ENCODE results near the gene BMP7.

BMP7 gene

DNA sequence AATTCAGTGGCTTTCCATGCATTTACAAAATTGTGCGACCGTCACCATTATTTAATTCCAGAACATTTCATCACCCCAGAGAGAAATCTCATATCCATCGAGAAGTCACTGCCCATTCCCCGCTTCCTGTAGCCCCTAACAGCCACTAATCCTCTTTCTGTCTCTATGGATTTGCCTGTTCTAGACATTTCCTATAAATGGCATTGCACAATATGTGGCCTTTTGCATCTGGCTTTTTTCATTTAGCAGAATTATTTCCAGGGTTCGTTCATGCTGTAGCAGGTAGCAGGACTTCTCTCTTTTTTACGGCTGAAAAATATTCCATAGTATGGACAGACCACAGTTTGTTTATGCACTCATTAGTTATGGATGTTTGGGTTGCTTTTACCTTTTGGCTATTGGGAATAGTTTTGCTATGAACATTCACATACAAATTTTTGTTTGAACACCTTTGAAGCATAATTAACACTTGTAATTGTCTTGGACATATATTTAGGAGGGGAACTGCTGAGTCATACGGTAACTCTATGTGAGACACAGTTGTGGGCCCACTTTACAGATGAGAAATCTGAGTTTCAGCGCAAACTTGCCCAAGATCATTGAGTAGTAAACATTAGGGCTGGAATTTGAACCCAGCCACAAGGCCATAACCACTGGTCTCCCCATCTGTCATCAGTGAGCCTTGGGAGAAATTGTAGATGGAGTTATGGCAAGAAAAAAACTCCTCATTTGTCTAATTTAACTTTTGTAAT is 126.9 kb downstream of the BMP7 start:
- Mint-ChIP-seq H3K27ac (ENCODE audit: low read depth) (no peak overlapping the region), H3K4me3 (no peak overlapping the region), H3K9me3 (no peaks in the 10 kb centered on the region), H3K36me3 (ENCODE audit: insufficient read depth) (peaks cover 1% of the 10 kb centered on the region), H3K4me1 (no peaks in the 10 kb centered on the region), H3K27me3 (peaks cover 25% of the 10 kb centered on the region)
- ATAC-seq (replicated peaks; ENCODE audit: extremely low read depth, poor library complexity, severe bottlenecking), result no peak
- DNase-seq (ENCODE audit: low spot score in 2 of 2), result no peak

DNA sequence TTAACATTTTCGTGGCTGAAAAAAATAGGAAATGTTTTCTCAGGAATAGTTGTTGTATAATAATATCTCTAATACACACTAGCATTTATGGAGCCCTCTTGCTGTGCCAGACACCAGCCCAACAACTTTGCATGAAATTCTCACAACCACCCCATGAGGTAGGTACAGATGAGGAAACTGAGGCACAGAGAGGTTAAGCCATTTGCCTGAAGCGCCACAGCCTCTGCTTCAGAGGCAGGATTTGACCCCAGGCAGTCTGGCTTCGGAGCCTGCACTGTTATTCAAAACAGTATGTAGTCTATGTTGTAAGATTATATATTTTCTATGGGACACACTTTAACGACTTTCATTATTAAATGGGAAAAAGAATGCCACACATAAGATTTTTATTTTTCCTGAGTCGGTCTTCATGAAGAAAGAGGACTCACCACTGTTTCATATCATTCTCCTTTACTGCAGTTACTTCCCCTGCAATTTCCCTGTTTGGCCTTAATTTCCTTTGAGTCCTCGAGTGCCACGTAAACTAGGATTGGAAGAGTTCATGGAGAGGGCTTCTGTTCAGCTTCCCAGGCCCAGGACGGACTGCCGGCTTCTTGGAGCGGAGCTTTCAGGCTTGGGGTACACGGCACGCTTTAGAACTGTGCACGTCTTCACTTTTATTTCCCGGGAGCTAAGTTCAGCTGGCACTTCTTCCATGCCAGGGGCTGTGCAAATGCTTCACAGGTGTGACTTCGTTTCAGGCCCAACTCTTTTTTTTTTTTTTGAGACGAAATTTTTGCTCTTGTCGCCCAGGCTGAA is 128.0 kb downstream of the BMP7 start:
- Mint-ChIP-seq H3K9me3 (no peaks in the 10 kb centered on the region), H3K36me3 (ENCODE audit: insufficient read depth) (peaks cover 3% of the 10 kb centered on the region), H3K27ac (ENCODE audit: low read depth) (no peak overlapping the region), H3K27me3 (peaks cover 29% of the 10 kb centered on the region), H3K4me1 (no peaks in the 10 kb centered on the region), H3K4me3 (no peak overlapping the region)
- DNase-seq (ENCODE audit: low spot score in 2 of 2), result no peak
- no peak for ATAC-seq (replicated peaks; ENCODE audit: extremely low read depth, poor library complexity, severe bottlenecking)

DNA sequence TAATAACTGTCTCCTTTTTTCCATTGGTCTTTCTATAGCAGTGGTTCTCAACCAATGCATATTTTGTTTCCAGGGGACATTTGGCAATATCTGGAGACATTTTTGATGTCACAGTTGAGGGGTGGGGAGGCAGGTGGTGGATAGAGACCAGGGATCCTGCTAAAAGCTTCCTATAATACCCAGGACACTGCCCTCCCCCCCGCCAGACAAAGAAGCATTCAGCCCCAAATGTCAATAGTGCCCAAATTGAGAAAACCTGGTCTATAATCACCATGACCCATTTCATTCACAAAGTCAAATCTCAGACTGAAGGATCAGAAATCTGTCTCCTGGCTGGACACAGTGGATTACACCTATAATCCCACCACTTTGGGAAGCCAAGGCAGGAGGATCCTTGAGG is 128.8 kb downstream of the BMP7 start:
- Mint-ChIP-seq H3K27me3 (peaks cover 22% of the 10 kb centered on the region), H3K9me3 (no peaks in the 10 kb centered on the region), H3K36me3 (ENCODE audit: insufficient read depth) (peaks cover 3% of the 10 kb centered on the region), H3K27ac (ENCODE audit: low read depth) (no peak overlapping the region), H3K4me1 (no peaks in the 10 kb centered on the region), H3K4me3 (no peak overlapping the region)
- ATAC-seq (replicated peaks; ENCODE audit: extremely low read depth, poor library complexity, severe bottlenecking), result no peak
- DNase-seq (ENCODE audit: low spot score in 2 of 2), result no peak

DNA sequence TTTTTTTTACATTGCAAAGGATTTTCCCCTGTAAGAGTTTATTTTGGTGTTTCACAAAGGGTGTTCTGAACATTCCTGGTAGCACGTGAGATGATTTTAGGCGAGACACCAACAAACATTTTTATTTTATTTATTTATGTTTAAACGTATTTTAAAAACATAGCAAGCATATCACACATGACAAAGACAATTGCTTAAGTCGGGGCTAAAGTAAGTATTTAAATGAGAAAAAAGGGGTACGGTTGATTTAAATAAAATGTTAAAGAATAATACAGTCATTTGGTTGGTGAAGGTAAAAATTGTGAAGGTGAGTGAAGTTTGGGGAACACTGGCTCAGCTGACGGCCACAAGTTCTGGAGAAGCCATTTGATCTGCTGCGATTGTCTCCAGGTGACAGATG is 129.7 kb downstream of the BMP7 start:
- peaks cover 30% of the 10 kb centered on the region for H3K27me3 Mint-ChIP-seq

DNA sequence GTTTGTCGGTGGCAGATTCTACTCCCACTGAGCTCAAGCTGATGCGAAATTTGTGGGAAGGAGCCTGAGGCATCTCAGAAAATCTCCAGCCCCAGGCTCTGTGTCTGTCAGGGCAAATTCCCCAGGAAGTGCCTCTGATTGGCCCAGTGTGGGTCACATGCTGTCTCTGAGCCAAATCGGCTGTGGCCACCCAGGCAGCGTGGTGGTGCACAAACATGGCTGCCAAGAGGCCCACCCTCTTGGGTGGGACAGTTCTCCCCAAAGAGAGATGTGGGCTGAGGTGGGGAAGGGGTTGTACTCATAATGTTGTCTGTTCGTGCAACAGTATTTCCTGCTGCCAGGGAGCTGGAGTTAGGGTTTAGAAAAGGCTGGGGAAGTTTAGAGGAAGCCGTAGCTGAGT is 130.6 kb downstream of the BMP7 start:
- Mint-ChIP-seq H3K27ac (ENCODE audit: low read depth) (no peak overlapping the region), H3K4me3 (no peak overlapping the region), H3K36me3 (ENCODE audit: insufficient read depth) (peaks cover 2% of the 10 kb centered on the region), H3K4me1 (no peaks in the 10 kb centered on the region), H3K9me3 (no peaks in the 10 kb centered on the region), H3K27me3 (peaks cover 34% of the 10 kb centered on the region)
- ATAC-seq (replicated peaks; ENCODE audit: extremely low read depth, poor library complexity, severe bottlenecking) (no peak), DNase-seq (ENCODE audit: low spot score in 2 of 2) (no peak)

More for the DNA sequence above, 129.7 kb downstream of the BMP7 start:
- Mint-ChIP-seq H3K4me3 (no peak overlapping the region), H3K36me3 (ENCODE audit: insufficient read depth) (peaks cover 3% of the 10 kb centered on the region), H3K9me3 (no peaks in the 10 kb centered on the region), H3K4me1 (no peaks in the 10 kb centered on the region), H3K27ac (ENCODE audit: low read depth) (no peak overlapping the region)
- no peak for ATAC-seq (replicated peaks; ENCODE audit: extremely low read depth, poor library complexity, severe bottlenecking)
- DNase-seq (ENCODE audit: low spot score in 2 of 2), result no peak

DNA sequence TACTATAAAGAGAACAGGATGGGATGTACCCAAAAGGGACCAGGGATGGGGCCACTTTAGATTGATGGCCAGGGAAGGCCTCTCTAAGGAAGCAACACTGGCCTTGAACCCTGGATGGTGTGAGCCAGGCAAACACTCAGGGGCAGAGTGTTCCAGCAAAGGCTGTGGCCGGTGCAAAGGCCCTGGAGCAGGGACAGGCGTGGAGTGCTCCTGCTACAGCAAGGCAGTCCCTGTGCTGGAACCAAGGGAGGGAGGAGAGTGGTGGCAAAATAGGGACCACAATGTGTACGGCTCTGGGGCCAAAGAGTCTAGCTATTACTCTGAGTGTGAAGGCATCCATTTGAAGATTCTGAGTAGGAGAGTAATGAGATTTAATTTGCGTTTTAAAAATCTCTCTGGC is 131.6 kb downstream of the BMP7 start:
- Mint-ChIP-seq H3K9me3 (no peaks in the 10 kb centered on the region), H3K4me3 (no peak overlapping the region), H3K36me3 (ENCODE audit: insufficient read depth) (peaks cover 2% of the 10 kb centered on the region), H3K27ac (ENCODE audit: low read depth) (no peak overlapping the region), H3K4me1 (no peaks in the 10 kb centered on the region), H3K27me3 (peaks cover 34% of the 10 kb centered on the region)
- ATAC-seq (replicated peaks; ENCODE audit: extremely low read depth, poor library complexity, severe bottlenecking) (no peak), DNase-seq (ENCODE audit: low spot score in 2 of 2) (no peak)

GRCh38 chr20:57133926-57134650 is 132.4 kb downstream of the BMP7 start:
- ATAC-seq (replicated peaks; ENCODE audit: extremely low read depth, poor library complexity, severe bottlenecking) (no peak), DNase-seq (ENCODE audit: low spot score in 2 of 2) (no peak)
- Mint-ChIP-seq H3K4me1 (no peaks in the 10 kb centered on the region), H3K36me3 (ENCODE audit: insufficient read depth) (peaks cover 2% of the 10 kb centered on the region), H3K27me3 (peaks cover 34% of the 10 kb centered on the region), H3K9me3 (no peaks in the 10 kb centered on the region), H3K27ac (ENCODE audit: low read depth) (no peak overlapping the region), H3K4me3 (no peak overlapping the region)

DNA sequence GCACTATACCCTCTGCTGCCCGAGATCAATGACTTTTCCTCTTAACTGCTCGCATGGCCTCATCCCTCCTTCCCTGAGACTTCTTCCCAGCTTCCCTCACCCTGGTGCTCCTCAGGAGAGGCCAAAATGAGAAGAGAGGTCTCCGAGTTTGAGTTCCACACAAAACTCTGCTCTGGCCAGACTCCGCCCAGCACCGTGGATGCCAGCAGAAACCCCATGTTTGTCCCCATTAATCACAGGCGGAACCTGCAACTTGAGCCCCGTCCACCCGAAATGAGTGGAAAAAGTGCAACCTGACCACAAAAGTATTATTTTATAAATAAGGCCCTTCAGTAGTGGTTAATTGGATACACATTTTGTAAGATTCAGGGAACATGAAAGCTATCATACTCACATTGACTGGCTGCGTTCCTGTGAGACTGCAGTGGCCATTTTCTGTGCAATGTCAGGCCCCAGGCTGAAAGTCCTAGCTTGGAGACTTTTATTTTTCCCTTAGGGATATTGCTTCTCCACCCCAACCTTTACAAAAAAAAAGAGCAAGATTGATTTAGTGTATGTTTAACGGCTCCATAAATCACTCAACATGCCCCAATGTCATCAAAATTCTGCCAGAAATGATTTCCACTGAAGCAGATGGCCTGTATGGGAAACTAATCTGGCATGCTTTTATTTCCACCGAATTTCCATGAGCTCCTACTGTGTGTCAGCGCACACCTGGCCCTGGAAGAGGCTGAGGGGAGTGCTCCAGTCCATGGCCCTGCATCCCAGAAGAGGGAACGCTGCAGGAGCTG is 134.6 kb downstream of the BMP7 start:
- no peak for DNase-seq (ENCODE audit: low spot score in 2 of 2)
- H3K4me1 Mint-ChIP-seq, result no peaks in the 10 kb centered on the region
- H3K27ac Mint-ChIP-seq (ENCODE audit: low read depth), result no peak overlapping the region
- H3K27me3 Mint-ChIP-seq, result peaks cover 43% of the 10 kb centered on the region
- no peak for ATAC-seq (replicated peaks; ENCODE audit: extremely low read depth, poor library complexity, severe bottlenecking)
- H3K4me3 Mint-ChIP-seq, result no peak overlapping the region
- peaks cover 2% of the 10 kb centered on the region for H3K36me3 Mint-ChIP-seq (ENCODE audit: insufficient read depth)
- H3K9me3 Mint-ChIP-seq, result no peaks in the 10 kb centered on the region

- Mint-ChIP-seq H3K36me3 (ENCODE audit: insufficient read depth) (peaks cover 2% of the 10 kb centered on the region), H3K27ac (ENCODE audit: low read depth) (no peak overlapping the region), H3K9me3 (no peaks in the 10 kb centered on the region), H3K4me3 (no peak overlapping the region), H3K27me3 (peaks cover 45% of the 10 kb centered on the region), H3K4me1 (no peaks in the 10 kb centered on the region)
- no peak for ATAC-seq (replicated peaks; ENCODE audit: extremely low read depth, poor library complexity, severe bottlenecking)
- no peak for DNase-seq (ENCODE audit: low spot score in 2 of 2)
Measured at GRCh38 chr20:57131077-57131476, 135.4 kb downstream of the BMP7 start.

GRCh38 chr20:57130160-57130772 is 136.2 kb downstream of the BMP7 start:
- H3K36me3 Mint-ChIP-seq (ENCODE audit: insufficient read depth), result peaks cover 2% of the 10 kb centered on the region
- DNase-seq (ENCODE audit: low spot score in 2 of 2), result no peak
- peaks cover 50% of the 10 kb centered on the region for H3K27me3 Mint-ChIP-seq
- H3K9me3 Mint-ChIP-seq, result no peaks in the 10 kb centered on the region
- no peak overlapping the region for H3K27ac Mint-ChIP-seq (ENCODE audit: low read depth)
- no peak for ATAC-seq (replicated peaks; ENCODE audit: extremely low read depth, poor library complexity, severe bottlenecking)
- H3K4me1 Mint-ChIP-seq, result no peaks in the 10 kb centered on the region
- H3K4me3 Mint-ChIP-seq, result no peak overlapping the region

GRCh38 chr20:57129303-57129702 is 137.1 kb downstream of the BMP7 start:
- Mint-ChIP-seq H3K4me1 (no peaks in the 10 kb centered on the region), H3K4me3 (no peak overlapping the region), H3K27me3 (peaks cover 51% of the 10 kb centered on the region), H3K27ac (ENCODE audit: low read depth) (no peak overlapping the region), H3K9me3 (no peaks in the 10 kb centered on the region), H3K36me3 (ENCODE audit: insufficient read depth) (peaks cover 2% of the 10 kb centered on the region)
- DNase-seq (ENCODE audit: low spot score in 2 of 2), result no peak
- no peak for ATAC-seq (replicated peaks; ENCODE audit: extremely low read depth, poor library complexity, severe bottlenecking)

All from central memory CD8-positive, alpha-beta T cell (primary cell).